Astrocyte of the spinal cord (primary cell): ENCODE data around the gene ZNF682.
A peak's percentile ranks its signal among the peaks of the same experiment; 100 is the strongest.
"Not testable (repeated sequence)": the region's sequence is repeated elsewhere in the genome, so short reads cannot be mapped to it uniquely, and the experiment has no call there.

Experiments
- DNase-seq: peaks from one replicate; pipeline ENCODE4 v3.0.0; 2011; ENCODE audit warnings: low read depth, low spot score
- H3K4me3 ChIP-seq: 2 replicates; pipeline ENCODE4 v1.5.1; 2011; ENCODE audit warnings: low read depth, mild to moderate bottlenecking, low read length, moderate library complexity
- in situ Hi-C: cut with HindIII; loops from 2 replicates; pipeline ENCODE4 v1.10.0; 2017; ENCODE audit warnings: low sequenced_read_pairs
- TF ChIP-seq, protein P1 (sequence below): IDR thresholded peaks from 2 replicates; pipeline ENCODE4 v1.5.1; 2012; ENCODE audit warnings: low read depth, mild to moderate bottlenecking, low read length, inconsistent platforms

ZNF682 gene

DNA sequence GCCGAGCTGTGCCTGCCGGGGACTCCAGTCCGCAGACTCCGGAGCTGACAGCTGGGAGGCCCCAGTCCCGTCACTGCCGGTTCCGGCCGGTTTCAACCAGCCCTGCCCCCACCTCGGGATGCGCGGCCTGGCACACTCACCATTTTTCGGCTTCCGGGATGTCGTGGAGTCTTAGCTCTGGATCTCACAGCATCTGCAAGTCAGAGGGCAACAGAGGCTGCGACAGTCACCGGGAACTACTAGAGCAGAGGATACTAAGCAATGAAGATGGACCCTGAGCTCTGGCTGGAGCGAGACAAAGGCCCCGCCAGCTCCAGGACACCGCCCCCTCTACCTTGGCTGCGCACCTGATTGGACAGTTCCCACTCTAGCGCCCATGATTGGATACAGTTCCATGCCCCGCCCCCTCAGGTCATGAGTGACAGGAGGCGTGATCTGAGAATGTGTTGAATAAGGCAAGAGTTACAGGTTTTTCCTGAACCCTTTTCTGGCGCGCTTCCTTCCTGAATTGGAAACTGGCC is at the start of gene ZNF682:
Gene ZNF682, minus strand, starts transcription at position 303 of the 521 bp plus-strand sequence. Its CDS starts 160 bp downstream, at position 143.
- in situ Hi-C loops, result no loop called here

DNA sequence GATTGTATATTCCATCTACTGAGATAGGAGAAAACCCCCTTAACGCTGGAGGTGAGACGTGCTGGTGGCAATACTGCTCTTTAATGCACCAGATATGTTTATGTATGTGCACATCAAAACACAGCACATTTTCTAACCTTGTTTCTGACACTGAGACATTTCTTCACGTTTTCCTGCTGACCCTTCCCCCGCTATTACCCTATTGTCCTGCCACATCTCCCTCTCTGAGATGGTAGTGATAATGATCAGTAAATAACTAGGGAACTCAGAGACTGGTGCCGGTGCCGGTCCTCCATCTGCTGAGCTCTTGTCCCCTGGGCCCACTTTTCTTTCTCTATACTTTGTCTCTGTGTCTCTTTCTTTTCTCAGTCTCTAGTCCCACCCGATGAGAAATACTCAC is 43.6 kb upstream of the ZNF682 start:
- in situ Hi-C loops, H3K4me3 ChIP-seq, DNase-seq: not testable (repeated sequence)

More for the DNA sequence above, at the start of gene ZNF682:
- H3K4me3 ChIP-seq, result peak within 1 kb of the TSS; percentile 80
- peak; percentile 94 for DNase-seq
- TF ChIP-seq, protein P1, sequence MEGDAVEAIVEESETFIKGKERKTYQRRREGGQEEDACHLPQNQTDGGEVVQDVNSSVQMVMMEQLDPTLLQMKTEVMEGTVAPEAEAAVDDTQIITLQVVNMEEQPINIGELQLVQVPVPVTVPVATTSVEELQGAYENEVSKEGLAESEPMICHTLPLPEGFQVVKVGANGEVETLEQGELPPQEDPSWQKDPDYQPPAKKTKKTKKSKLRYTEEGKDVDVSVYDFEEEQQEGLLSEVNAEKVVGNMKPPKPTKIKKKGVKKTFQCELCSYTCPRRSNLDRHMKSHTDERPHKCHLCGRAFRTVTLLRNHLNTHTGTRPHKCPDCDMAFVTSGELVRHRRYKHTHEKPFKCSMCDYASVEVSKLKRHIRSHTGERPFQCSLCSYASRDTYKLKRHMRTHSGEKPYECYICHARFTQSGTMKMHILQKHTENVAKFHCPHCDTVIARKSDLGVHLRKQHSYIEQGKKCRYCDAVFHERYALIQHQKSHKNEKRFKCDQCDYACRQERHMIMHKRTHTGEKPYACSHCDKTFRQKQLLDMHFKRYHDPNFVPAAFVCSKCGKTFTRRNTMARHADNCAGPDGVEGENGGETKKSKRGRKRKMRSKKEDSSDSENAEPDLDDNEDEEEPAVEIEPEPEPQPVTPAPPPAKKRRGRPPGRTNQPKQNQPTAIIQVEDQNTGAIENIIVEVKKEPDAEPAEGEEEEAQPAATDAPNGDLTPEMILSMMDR, result no peak

DNA sequence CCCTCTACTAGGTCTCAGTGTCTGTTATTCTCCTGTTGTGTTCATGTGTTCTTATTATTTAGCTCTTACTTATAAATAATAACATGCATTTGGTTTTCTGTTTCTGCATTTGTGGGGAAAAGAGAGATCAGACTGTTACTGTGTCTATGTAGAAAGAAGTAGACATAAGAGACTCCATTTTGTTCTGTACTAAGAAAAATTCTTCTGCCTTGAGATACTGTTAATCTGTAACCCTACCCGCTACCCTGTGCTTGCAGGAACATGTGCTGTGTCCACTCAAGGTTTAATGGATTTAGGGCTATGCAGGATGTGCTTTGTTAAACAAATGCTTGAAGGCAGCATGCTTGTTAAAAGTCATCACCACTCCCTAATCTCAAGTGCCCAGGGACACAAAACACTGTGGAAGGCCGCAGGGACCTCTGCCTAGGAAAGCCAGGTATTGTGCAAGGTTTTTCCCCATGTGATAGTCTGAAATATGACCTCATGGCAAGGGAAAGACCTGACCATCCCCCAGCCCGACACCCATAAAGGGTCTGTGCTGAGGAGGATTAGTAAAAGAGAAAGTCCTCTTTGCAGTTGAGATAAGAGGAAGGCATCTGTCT is 43.0 kb upstream of the ZNF682 start:
- H3K4me3 ChIP-seq, in situ Hi-C loops, DNase-seq: not testable (repeated sequence)

DNA sequence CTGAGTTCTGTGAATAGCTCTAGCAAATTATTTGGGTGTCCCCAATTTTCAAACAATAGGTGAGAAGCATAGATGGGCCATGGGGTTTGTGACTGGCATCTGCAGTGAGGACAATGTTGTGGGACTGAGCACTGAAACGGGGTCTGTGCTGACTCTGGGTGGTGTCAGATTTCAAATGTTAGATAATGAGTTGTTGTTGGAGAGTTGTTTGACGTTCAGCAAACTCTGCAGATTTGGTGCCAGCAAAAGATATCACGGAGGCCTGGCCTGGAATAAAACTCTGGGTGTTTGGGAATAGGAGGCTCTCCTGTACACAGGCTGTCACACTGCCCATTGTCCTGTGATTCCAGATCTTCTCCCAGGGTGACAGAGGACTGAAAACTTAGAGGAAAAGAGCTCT is 41.4 kb upstream of the ZNF682 start:
- TF ChIP-seq, protein P1, result no peak
- no peak for DNase-seq
- H3K4me3 ChIP-seq, result no peak overlapping the region
- in situ Hi-C loops, result no loop called here

DNA sequence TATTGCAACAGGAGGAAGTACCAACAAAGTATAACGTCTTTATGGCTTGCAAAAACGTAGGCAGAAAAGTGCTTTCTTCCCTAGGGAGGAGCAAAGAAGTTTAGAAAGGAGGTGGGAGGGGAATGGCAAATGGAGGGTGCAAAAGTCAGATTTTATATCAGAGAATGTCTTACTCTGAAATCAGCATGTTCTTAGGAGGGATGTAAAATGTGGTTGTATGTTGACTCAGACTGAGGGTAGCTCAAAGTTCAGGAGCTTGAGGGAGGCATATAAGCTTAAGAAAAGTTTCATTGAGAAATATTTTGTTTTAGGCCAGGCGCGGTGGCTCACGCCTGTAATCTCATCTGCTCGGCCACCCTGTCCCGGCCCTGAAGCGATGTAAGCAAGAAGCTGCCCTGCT is 40.2 kb upstream of the ZNF682 start:
- no peak overlapping the region for H3K4me3 ChIP-seq

DNA sequence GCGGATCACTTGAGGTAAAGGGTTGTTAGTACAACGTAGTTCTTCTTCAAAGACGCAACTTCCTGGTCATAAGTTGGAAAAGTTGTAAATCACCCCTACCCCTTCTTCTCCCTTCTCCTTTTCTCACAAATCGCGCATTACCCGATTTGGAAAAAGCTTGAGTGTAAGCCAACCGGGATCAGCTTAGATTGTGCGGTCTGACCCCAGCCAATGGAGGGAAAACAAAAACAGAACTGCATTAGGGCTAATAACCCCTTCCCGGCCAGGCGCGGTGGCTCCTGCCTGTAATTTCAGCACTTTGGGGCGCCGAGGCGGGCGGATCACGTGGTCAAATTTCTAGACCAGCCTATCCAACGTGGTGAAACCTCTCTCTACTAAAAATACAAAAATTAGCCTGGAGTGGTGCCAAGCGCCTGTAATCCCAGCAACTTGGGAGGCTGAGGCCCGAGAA is 39.3 kb upstream of the ZNF682 start:
- peak; percentile 24 for DNase-seq
- in situ Hi-C loops, result no loop called here
- peak overlapping the region; percentile 57 for H3K4me3 ChIP-seq
- TF ChIP-seq, protein P1, result no peak

More for the DNA sequence above, 40.2 kb upstream of the ZNF682 start:
- in situ Hi-C loops, result no loop called here
- DNase-seq, result no peak
- TF ChIP-seq, protein P1, result no peak

DNA sequence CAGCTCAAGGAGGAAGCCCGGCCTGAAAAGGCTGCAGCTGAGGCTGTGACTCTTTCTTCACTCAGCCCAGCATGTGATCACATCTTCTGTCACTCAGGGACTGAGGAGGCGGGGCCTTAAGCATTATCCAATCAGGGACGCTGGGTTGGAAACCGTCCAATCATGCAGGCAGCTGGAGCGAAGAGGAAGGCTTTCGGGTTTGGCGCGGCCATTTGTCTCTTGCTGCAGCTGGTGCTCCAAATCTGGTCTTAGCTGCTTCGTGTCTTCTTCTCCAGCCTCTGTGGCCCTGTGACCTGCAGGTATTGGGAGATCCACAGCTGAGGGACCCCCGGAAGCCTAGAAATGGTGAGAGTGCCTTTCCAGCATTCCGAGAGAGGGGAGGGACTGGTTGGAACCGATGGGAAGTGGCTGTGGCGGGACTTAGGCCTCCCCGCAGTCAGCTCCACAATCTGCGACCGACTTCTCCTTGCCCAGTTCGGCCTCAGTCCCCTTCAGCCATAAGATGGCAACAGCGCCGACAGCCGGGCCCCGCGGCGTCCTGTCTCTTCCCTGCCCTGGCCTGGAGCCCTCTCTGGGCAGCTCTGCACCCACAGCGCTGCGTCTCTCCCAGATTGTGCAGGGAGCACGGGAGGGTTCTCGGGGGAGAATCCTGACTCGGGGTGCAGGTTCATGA is 38.6 kb upstream of the ZNF682 start, which contains the start of gene ZNF90:
Gene ZNF90, plus strand, starts transcription at position 210 of the 673 bp plus-strand sequence. Its CDS starts 133 bp downstream, at position 343.
- peak; percentile 96 for DNase-seq
- in situ Hi-C loops, result no loop called here

More for the DNA sequence above, 38.6 kb upstream of the ZNF682 start, which contains the start of gene ZNF90:
- TF ChIP-seq, protein P1, result peak; percentile 8
- peak within 1 kb of the TSS; percentile 57 for H3K4me3 ChIP-seq
